Calu3 (cell line): Measurements from ENCODE around the gene USP30. TPM values are rescaled to one million over a fixed set of nuclear protein-coding genes. Genes with fewer than 3 reads are reported as not detected.
"Not testable (repeated sequence)": the region's sequence is repeated elsewhere in the genome, so short reads cannot be mapped to it uniquely, and the experiment has no call there.

Source experiments
- BruUV-seq: library from RNA; stranded (reverse); fragments of 400-500 nt; replicated peaks from 2 replicates; lab custom pipeline; 2021; lab: Mats Ljungman, UMichigan
- CTCF ChIA-PET: fragments of 300-600 bp; sonication (Branson Sonifier 250); formaldehyde crosslinking; loops from one replicate; lab custom pipeline; 2022; ENCODE audit warnings: antibody characterized with exemption; lab: Charles Lee
- DNase-seq: peaks from one replicate; pipeline ENCODE4 v3.0.0; 2022
- H3K27ac Mint-ChIP-seq: one replicate; pipeline ENCODE4 v1.8.0; 2022; ENCODE audit warnings: mixed read lengths; ENCODE audit not compliant: unreplicated experiment
- H3K27me3 Mint-ChIP-seq: one replicate; pipeline ENCODE4 v1.8.0; 2022; ENCODE audit warnings: mixed read lengths; ENCODE audit not compliant: unreplicated experiment
- H3K36me3 Mint-ChIP-seq: one replicate; pipeline ENCODE4 v1.8.0; 2022; ENCODE audit warnings: mild to moderate bottlenecking, moderate library complexity, mixed read lengths; ENCODE audit not compliant: insufficient read depth, unreplicated experiment
- H3K4me1 Mint-ChIP-seq: one replicate; pipeline ENCODE4 v1.8.0; 2022; ENCODE audit warnings: mild to moderate bottlenecking, low read depth, mixed read lengths; ENCODE audit not compliant: unreplicated experiment
- H3K4me3 Mint-ChIP-seq: one replicate; pipeline ENCODE4 v1.8.0; 2022; ENCODE audit warnings: mild to moderate bottlenecking, low read depth, moderate library complexity, mixed read lengths; ENCODE audit not compliant: unreplicated experiment
- H3K9me3 Mint-ChIP-seq: one replicate; pipeline ENCODE4 v1.8.0; 2022; ENCODE audit warnings: low read depth, mixed read lengths; ENCODE audit not compliant: unreplicated experiment
- intact Hi-C: fragments of 100-400 bp; cut with micrococcal nuclease; formaldehyde crosslinking; loops from one replicate; pipeline ENCODE4 v1.10.0; 2022; ENCODE audit not compliant: unreplicated experiment
- total RNA-seq: library from RNA; stranded (reverse); gene quantifications from 2 replicates; pipeline ENCODE4 v1.2.3, GENCODE V29; 2022
- TF ChIP-seq, protein P1 (sequence below): fragments of 200-600 bp; IDR thresholded peaks from one replicate; pipeline ENCODE4 v1.8.0; 2022; ENCODE audit warnings: antibody characterized with exemption; ENCODE audit not compliant: unreplicated experiment

Gene USP30
- total RNA-seq, 1 experiment from 2014 or later, result 13.0 TPM

DNA sequence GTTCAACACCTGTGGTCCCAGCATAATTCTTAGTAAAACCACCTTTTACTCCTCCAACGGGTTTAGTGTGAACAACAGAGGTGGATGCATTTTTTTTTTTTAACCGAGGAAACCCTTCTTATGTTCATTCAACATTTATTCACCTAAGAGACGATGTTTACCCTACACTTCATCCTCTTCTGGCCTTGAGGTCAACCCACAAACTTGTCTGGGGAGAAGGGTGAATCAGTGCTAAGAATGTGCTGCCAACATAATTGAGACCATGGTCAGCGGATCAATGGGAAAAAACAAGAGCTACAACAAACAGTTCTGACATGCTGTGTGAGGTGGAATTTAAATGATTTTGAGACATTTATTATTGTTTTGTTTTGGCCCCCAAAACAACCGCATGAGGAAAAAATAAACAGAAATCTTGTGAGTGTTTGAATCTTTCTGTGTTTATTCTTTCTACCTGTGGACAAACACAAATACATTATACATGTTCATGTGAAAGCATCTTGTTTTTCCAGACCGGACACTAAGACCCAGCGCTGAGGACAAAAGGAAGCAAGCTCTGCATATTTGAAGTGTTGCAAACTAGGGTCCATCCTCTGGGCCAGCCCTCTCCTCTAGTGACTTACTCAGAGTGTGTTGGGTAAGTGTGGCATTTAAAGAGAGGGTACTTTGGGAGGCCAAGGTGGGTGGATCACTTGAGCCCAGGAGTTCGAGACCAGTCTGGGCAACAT lies 5.1 kb upstream of the USP30 start:
- no TSS peak for BruUV-seq
- no peak overlapping the region for H3K27ac Mint-ChIP-seq
- peak; percentile 27 for DNase-seq

DNA sequence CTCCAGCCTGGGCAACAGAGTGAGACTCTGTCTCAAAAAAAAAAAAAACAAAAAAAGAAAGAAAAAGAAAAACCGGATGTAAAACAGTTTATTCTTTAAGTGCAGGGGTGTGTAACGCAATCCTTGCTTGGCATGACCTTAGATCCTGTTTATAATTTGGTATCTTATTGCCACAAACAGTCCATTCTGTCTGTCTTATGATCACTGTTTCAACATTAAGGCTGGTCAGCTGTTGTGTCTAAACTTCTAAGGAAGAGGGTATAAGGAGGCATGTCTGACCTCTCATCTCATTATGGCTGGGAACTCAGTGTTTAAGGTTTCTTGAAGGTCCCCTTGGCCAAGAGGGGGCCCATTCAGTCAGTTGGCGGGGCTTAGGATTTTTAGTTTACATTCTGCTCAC lies 3.7 kb upstream of the USP30 start:
- H3K4me1 Mint-ChIP-seq, H3K4me3 Mint-ChIP-seq, H3K27ac Mint-ChIP-seq, DNase-seq, intact Hi-C loops, H3K9me3 Mint-ChIP-seq, BruUV-seq: not testable (repeated sequence)
- CTCF ChIA-PET, result interaction anchor here (0.7 kb wide), 1 partner anchor 11 kb away, joined by 5 read pairs; no protein-coding TSS in a partner anchor
- H3K36me3 Mint-ChIP-seq, result peaks cover 18% of the 10 kb centered on the region
- peaks cover 11% of the 10 kb centered on the region for H3K27me3 Mint-ChIP-seq

More for the DNA sequence above, 5.1 kb upstream of the USP30 start:
- TF ChIP-seq, protein P1, sequence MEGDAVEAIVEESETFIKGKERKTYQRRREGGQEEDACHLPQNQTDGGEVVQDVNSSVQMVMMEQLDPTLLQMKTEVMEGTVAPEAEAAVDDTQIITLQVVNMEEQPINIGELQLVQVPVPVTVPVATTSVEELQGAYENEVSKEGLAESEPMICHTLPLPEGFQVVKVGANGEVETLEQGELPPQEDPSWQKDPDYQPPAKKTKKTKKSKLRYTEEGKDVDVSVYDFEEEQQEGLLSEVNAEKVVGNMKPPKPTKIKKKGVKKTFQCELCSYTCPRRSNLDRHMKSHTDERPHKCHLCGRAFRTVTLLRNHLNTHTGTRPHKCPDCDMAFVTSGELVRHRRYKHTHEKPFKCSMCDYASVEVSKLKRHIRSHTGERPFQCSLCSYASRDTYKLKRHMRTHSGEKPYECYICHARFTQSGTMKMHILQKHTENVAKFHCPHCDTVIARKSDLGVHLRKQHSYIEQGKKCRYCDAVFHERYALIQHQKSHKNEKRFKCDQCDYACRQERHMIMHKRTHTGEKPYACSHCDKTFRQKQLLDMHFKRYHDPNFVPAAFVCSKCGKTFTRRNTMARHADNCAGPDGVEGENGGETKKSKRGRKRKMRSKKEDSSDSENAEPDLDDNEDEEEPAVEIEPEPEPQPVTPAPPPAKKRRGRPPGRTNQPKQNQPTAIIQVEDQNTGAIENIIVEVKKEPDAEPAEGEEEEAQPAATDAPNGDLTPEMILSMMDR, result no peak
- intact Hi-C loops, result no loop called here
- CTCF ChIA-PET, result interaction anchor here (0.5 to 0.8 kb wide), 3 partner anchors 10 to 1198 kb away, joined by 3 to 5 read pairs (median 3); no protein-coding TSS in a partner anchor
- Mint-ChIP-seq H3K36me3 (peaks cover 3% of the 10 kb centered on the region), H3K9me3 (no peaks in the 10 kb centered on the region), H3K4me3 (no peak overlapping the region), H3K4me1 (no peaks in the 10 kb centered on the region), H3K27me3 (peaks cover 26% of the 10 kb centered on the region)

DNA sequence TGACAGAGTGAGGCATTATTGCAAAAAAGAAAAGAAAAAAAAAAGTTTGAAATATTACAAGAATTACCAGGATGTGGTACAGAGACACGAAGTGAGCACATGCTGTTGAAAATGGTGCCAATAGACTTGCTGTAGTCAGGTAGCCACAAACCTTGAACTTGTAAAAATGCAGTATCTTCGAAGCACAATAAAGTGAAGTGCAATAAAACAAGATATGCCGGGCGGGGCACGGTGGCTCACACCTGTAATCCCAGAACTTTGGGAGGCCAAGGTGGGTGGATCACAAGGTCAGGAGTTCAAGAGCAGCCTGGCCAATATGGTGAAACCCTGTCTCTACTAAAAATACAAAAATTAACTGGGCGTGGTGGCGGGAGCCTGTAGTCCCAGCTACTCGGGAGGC lies 2.6 kb upstream of the USP30 start:
- H3K27me3 Mint-ChIP-seq, CTCF ChIA-PET, BruUV-seq, H3K4me3 Mint-ChIP-seq, DNase-seq, H3K9me3 Mint-ChIP-seq, intact Hi-C loops, H3K27ac Mint-ChIP-seq: not testable (repeated sequence)
- Mint-ChIP-seq H3K4me1 (peaks cover 11% of the 10 kb centered on the region), H3K36me3 (peaks cover 21% of the 10 kb centered on the region)

DNA sequence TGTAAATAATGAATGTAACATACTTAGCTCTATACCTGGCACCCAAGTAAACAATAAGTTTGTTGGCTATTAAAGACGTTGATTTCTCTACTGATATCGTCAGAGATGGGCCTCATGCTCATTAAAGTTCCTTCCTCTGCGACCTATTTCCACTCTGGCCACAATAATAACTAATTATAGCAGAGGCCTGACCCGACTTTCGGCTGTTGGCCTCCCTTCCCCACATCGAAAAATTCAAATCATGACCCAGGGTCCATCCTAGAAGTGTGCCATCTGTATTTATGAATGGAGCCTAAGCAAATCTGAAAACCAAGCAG lies 321 bp upstream of the USP30 start:
- Mint-ChIP-seq H3K36me3 (peaks cover 21% of the 10 kb centered on the region), H3K27ac (peak overlapping the region; percentile 85), H3K4me1 (peaks cover 11% of the 10 kb centered on the region), H3K9me3 (no peaks in the 10 kb centered on the region), H3K4me3 (peak overlapping the region; percentile 93), H3K27me3 (no peaks in the 10 kb centered on the region)
- CTCF ChIA-PET, result interaction anchor here (0.8 kb wide), 1 partner anchor 214 kb away, joined by 4 read pairs; no protein-coding TSS in a partner anchor
- intact Hi-C loops, result loop anchor here (1.0 kb wide), 1 partner anchor 32 kb away; no protein-coding TSS in a partner anchor
- BruUV-seq, result TSS peak; percentile 41
- DNase-seq, result no peak
- TF ChIP-seq, protein P1, result no peak

DNA sequence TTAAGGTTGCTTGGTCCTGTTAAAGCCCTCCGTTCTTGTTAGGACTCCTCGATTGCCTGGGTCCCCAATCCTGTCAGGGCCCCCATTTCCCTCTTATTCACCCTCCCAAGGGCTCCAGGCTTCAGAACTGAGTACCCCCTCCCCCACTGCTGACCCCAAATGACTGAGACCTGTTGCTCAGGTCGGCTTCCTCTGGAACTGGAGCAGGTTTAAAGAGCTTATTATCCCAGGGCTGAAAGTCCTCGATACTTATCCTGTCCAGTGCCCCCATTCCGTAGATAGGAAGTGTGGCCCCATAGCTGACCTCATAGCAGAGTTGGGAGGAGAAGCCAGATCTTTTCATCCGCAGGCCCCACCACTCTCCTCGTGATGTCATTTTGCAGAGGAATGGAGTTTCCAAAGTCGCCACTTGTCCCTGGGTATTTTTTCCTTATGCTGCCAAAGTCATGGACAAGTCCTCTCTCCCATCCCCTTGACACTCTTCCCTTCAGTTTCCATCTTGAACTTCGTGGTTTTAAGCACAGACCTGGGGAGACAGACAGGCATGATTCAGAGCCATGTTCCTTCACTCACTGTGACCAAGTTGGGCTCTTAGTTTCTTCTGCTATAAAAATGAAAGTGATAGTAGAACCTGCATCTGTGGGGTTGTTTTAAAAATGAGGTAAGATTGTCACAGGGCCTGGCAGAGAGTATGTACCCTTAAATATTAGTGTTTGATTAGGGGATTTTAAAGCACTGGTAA lies 1.2 kb downstream of the USP30 start:
- Mint-ChIP-seq H3K4me1 (peaks cover 11% of the 10 kb centered on the region), H3K9me3 (no peaks in the 10 kb centered on the region), H3K36me3 (peaks cover 21% of the 10 kb centered on the region), H3K27me3 (no peaks in the 10 kb centered on the region), H3K4me3 (peak overlapping the region; percentile 93), H3K27ac (peak overlapping the region; percentile 85)
- no peak for DNase-seq
- TF ChIP-seq, protein P1, result no peak
- BruUV-seq, result no TSS peak
- CTCF ChIA-PET, result no interaction called here
- intact Hi-C loops, result no loop called here

DNA sequence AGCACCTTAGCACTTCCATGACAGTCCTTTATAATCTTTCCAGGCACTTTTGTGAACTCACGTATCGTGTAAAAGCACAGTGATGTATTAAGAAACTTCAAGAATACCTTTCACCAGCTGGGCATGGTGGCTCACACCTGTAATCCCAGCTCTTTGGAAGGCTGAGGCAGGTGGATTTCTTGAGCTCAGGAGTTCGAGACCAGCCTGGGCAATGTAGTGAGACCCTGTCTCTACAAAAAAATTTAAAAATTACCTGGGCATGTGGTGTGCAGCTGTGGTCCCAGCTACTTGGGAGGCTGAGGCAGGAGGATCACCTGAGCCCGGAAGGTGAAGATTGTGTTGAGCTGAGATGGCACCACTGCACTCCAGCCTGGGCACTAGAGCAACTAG lies 1.7 kb downstream of the USP30 start:
- H3K9me3 Mint-ChIP-seq, intact Hi-C loops, BruUV-seq, DNase-seq, CTCF ChIA-PET, H3K27me3 Mint-ChIP-seq: not testable (repeated sequence)
- peaks cover 21% of the 10 kb centered on the region for H3K36me3 Mint-ChIP-seq
- peaks cover 11% of the 10 kb centered on the region for H3K4me1 Mint-ChIP-seq
- H3K4me3 Mint-ChIP-seq, result peak overlapping the region; percentile 93
- H3K27ac Mint-ChIP-seq, result peak overlapping the region; percentile 85
